ENCODE data around the gene MCUB. TPM values are rescaled to one million over a fixed set of nuclear protein-coding genes. Genes with fewer than 3 reads are reported as not detected.

The MCUB gene
- total RNA-seq, 5 donors from 2014 or later (not counting 1 experiment from before 2014, with no cell fraction given) = 88.9 to 139 (median 122) TPM

DNA sequence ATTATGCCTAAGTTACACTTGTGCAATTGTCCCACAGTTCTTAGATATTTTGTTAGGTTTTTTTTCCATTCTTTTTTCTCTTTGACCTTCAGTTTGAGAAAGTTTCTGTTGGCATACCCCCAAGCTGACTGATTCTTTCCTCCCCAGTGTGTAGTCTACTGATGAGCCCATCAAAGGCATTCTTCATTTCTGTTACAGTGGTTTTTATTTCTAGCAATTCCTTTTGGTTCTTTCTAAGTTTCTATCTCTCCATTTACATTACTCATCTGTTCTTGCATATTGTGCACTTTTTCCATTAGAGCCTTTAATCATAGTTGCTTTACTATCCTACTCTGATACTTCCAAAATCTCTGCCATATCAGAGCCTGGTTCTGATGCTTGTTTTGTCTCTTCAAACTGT is 111.3 kb downstream of the MCUB start:
- H3K36me3 Mint-ChIP-seq = peaks cover 38% of the 10 kb centered on the region

DNA sequence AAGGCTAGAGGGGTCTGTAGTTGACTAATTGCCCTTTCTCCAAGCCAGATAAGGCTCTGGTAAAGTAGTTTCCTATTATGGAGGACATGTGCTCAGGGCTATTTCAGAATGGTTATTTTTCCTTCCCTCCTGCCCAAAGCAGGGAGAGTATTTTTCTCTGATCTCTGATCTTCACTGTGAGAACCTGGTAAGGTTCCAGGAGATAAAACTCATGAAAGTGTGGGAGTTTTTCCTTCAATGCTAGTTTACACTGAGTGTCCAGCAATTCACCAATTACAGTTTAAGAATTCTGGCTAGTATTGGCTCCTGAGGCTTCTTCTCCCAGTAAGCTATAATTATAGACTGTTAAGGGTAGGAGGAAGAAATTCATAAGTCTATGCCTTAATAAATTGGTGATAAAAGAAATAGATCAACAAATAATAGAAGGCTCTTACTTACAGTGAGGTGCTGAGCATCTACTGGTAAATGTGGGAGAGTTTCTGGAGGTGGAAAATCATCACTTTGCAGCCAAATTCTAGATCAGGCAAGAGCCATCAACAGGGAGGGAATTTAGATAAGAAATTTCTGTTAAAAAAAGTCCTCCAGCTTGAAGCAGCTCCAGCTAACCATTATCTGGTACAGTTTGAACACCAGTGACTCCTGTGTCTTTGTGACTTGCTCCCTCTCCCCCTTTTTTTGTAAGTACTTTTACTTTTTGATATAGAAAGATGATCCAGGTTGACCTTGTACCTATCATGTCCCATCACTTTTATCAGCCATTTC is 112.3 kb downstream of the MCUB start:
- Mint-ChIP-seq H3K36me3 (peaks cover 33% of the 10 kb centered on the region), H3K9me3 (peaks cover 5 to 8% (median 6%) of the 10 kb centered on the region in 3 donors), H3K4me1 (peaks cover 49 to 64% (median 58%) of the 10 kb centered on the region in 3 donors), H3K27me3 (no peaks in the 10 kb centered on the region), H3K27ac (peak overlapping the region; percentile 15 to 40), H3K4me3 (no peak overlapping the region)
- no peak overlapping the region for H3K27ac ChIP-seq (ENCODE audit: low read length)
- H3K9me3 ChIP-seq = peaks cover 2% of the 10 kb centered on the region
- H3K36me3 ChIP-seq (ENCODE audit: control insufficient read depth in 2 of 2, extremely low read depth in 1 of 2, insufficient read depth in 1 of 2, low read length in 1 of 2) = peaks cover 7 to 8% of the 10 kb centered on the region in 2 donors
- CTCF ChIA-PET = no interaction called here
- POLR2A ChIA-PET = interaction anchor here (0.6 kb wide), 2 partner anchors 10 to 329 kb away, joined by 3 to 5 read pairs; no protein-coding TSS in a partner anchor
- peaks cover 0 to 5% of the 10 kb centered on the region in 2 experiments for H3K4me1 ChIP-seq (ENCODE audit: control insufficient read depth in 1 of 2, extremely low read depth in 1 of 2, insufficient read depth in 2 of 2, low read length in 2 of 2)
- DNase-seq (no peak), ATAC-seq (replicated peaks in 1 of 4) (no peak)
- no peaks in the 10 kb centered on the region for H3K27me3 ChIP-seq (replicated peaks in 1 of 2; ENCODE audit: control insufficient read depth in 2 of 2, extremely low read depth in 1 of 2, insufficient read depth in 2 of 2, low read length in 1 of 2)
- no peak overlapping the region for H3K4me3 ChIP-seq (ENCODE audit: control insufficient read depth in 1 of 2, extremely low read depth in 1 of 2, low read length in 1 of 2)

More for the DNA sequence above, 111.3 kb downstream of the MCUB start:
- H3K4me1 ChIP-seq (ENCODE audit: control insufficient read depth in 1 of 2, extremely low read depth in 1 of 2, insufficient read depth in 2 of 2, low read length in 2 of 2) = peaks cover 0 to 7% of the 10 kb centered on the region in 2 experiments
- H3K9me3 ChIP-seq = peaks cover 2% of the 10 kb centered on the region
- peaks cover 7 to 8% of the 10 kb centered on the region in 2 donors for H3K36me3 ChIP-seq (ENCODE audit: control insufficient read depth in 2 of 2, extremely low read depth in 1 of 2, insufficient read depth in 1 of 2, low read length in 1 of 2)
- ATAC-seq (replicated peaks in 1 of 4) (no peak), DNase-seq (no peak)
- POLR2A ChIA-PET = interaction anchor here (0.6 to 0.7 kb wide), 3 partner anchors 9 to 330 kb away, joined by 3 to 5 read pairs (median 4); no protein-coding TSS in a partner anchor
- peak overlapping the region in 1 of 2 donors; percentile 35 for H3K27ac Mint-ChIP-seq
- H3K4me3 Mint-ChIP-seq = no peak overlapping the region
- peaks cover 5 to 8% (median 6%) of the 10 kb centered on the region in 3 donors for H3K9me3 Mint-ChIP-seq
- no peak overlapping the region for H3K4me3 ChIP-seq (ENCODE audit: control insufficient read depth in 1 of 2, extremely low read depth in 1 of 2, low read length in 1 of 2)
- H3K27me3 ChIP-seq (replicated peaks in 1 of 2; ENCODE audit: control insufficient read depth in 2 of 2, extremely low read depth in 1 of 2, insufficient read depth in 2 of 2, low read length in 1 of 2) = no peaks in the 10 kb centered on the region
- H3K4me1 Mint-ChIP-seq = peaks cover 56 to 67% (median 65%) of the 10 kb centered on the region in 3 donors
- CTCF ChIA-PET = interaction anchor here in 1 of 2 donors (3.0 kb wide), 1 partner anchor 13 kb away, joined by 8 read pairs; no protein-coding TSS in a partner anchor
- H3K27ac ChIP-seq (ENCODE audit: low read length) = no peak overlapping the region
- H3K27me3 Mint-ChIP-seq = no peaks in the 10 kb centered on the region

DNA sequence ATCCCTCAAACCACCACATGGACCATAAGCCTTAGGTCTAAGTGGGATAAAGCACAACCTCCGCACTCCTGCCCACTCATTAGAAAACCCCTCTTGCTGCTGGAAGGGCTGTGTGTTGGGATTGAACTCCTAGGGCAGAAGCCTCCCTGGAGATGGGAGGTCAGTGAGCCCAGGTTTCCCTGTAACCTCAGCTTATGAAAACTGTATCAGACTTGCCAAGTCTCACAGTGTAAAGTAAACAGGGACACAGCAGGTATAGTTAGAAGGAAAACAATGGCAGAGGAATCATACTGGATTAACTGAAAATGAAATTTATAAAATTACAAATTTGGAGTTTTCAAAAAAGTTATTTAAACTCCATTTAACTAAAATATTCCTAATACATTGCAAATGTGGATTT is 113.3 kb downstream of the MCUB start:
- peaks cover 40 to 58% (median 49%) of the 10 kb centered on the region in 3 donors for H3K4me1 Mint-ChIP-seq
- peaks cover 31% of the 10 kb centered on the region for H3K36me3 Mint-ChIP-seq
- CTCF ChIA-PET = interaction anchor here in 1 of 2 donors (1.2 kb wide), 1 partner anchor 18 kb away, joined by 3 read pairs; no protein-coding TSS in a partner anchor

DNA sequence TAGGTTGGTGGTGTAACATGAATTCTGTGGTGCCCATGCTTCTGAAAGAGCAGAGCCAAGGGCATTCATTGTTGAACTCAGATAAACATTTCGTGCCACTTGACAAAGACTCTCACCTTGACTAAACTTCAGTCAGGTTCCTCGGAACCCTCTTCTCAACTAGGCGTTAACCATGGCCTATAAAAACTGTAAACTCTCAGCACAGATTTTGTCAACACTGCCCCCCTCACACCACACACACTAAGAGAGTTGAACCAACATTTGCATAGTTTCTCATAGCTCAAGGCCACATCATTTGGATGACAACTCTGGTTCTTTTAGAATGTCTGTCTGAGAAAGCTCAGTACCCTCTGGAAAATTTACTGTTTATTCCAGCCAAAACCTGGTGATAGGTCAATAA is 115.1 kb downstream of the MCUB start:
- ChIA-PET POLR2A (interaction anchor here in 1 of 2 donors (0.7 kb wide), 1 partner anchor 130 kb away, joined by 3 read pairs; no protein-coding TSS in a partner anchor), CTCF (no interaction called here)
- Histone ChIP-seq H3K27me3 (replicated peaks in 1 of 2; ENCODE audit: control insufficient read depth in 2 of 2, extremely low read depth in 1 of 2, insufficient read depth in 2 of 2, low read length in 1 of 2) (no peaks in the 10 kb centered on the region), H3K4me3 (ENCODE audit: control insufficient read depth in 1 of 2, extremely low read depth in 1 of 2, low read length in 1 of 2) (no peak overlapping the region), H3K36me3 (ENCODE audit: control insufficient read depth in 2 of 2, extremely low read depth in 1 of 2, insufficient read depth in 1 of 2, low read length in 1 of 2) (peaks cover 4 to 13% of the 10 kb centered on the region in 2 donors), H3K9me3 (peaks cover 2% of the 10 kb centered on the region), H3K27ac (ENCODE audit: low read length) (no peak overlapping the region), H3K4me1 (ENCODE audit: control insufficient read depth in 1 of 2, extremely low read depth in 1 of 2, insufficient read depth in 2 of 2, low read length in 2 of 2) (no peaks in the 10 kb centered on the region)
- no peak overlapping the region for H3K4me3 Mint-ChIP-seq
- H3K27ac Mint-ChIP-seq = peak overlapping the region; percentile 59 to 60
- DNase-seq (no peak), ATAC-seq (replicated peaks in 1 of 4) (no peak)
- peaks cover 33% of the 10 kb centered on the region for H3K36me3 Mint-ChIP-seq
- H3K9me3 Mint-ChIP-seq = peaks cover 5 to 8% (median 6%) of the 10 kb centered on the region in 3 donors
- peaks cover 23 to 43% (median 34%) of the 10 kb centered on the region in 3 donors for H3K4me1 Mint-ChIP-seq
- WGBS (ENCODE audit: insufficient coverage) = 70% methylated on average over 3 of the region's 3 CpGs
- H3K27me3 Mint-ChIP-seq = no peaks in the 10 kb centered on the region

More for the DNA sequence above, 113.3 kb downstream of the MCUB start:
- Histone ChIP-seq H3K27ac (ENCODE audit: low read length) (no peak overlapping the region), H3K27me3 (replicated peaks in 1 of 2; ENCODE audit: control insufficient read depth in 2 of 2, extremely low read depth in 1 of 2, insufficient read depth in 2 of 2, low read length in 1 of 2) (no peaks in the 10 kb centered on the region), H3K9me3 (peaks cover 2% of the 10 kb centered on the region), H3K4me1 (ENCODE audit: control insufficient read depth in 1 of 2, extremely low read depth in 1 of 2, insufficient read depth in 2 of 2, low read length in 2 of 2) (peaks cover 0 to 5% of the 10 kb centered on the region in 2 experiments), H3K4me3 (ENCODE audit: control insufficient read depth in 1 of 2, extremely low read depth in 1 of 2, low read length in 1 of 2) (no peak overlapping the region), H3K36me3 (ENCODE audit: control insufficient read depth in 2 of 2, extremely low read depth in 1 of 2, insufficient read depth in 1 of 2, low read length in 1 of 2) (peaks cover 7 to 11% of the 10 kb centered on the region in 2 donors)
- no peak overlapping the region for H3K27ac Mint-ChIP-seq
- WGBS (ENCODE audit: insufficient coverage) = no CpG with 5 or more reads among the region's 1 CpG
- POLR2A ChIA-PET = no interaction called here
- no peak overlapping the region for H3K4me3 Mint-ChIP-seq
- DNase-seq = no peak
- ATAC-seq (replicated peaks in 1 of 4) = no peak
- peaks cover 5 to 8% (median 6%) of the 10 kb centered on the region in 3 donors for H3K9me3 Mint-ChIP-seq
- no peaks in the 10 kb centered on the region for H3K27me3 Mint-ChIP-seq

DNA sequence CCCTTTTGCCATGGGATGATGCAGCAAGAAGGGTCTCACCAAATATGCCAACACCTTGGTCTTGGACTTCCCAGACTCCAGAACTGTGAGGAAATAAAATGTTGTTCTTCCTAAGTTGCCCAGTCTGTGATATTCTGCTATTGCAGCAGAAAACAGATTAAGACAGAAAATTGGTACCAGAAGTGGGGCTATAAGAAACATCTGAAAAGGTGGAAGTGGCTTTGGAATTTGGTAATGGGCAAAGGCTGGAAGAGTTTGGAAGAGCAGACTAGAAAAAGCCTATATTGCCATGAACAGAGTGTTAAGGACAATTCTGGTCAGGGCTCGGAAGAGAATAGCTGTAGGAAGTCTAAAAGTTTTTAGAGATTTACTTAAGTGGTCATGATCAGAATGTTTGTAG is 115.8 kb downstream of the MCUB start:
- no peaks in the 10 kb centered on the region for H3K27me3 Mint-ChIP-seq
- peaks cover 5 to 8% (median 6%) of the 10 kb centered on the region in 3 donors for H3K9me3 Mint-ChIP-seq
- peak overlapping the region; percentile 16 to 73 for H3K27ac Mint-ChIP-seq
- ATAC-seq (replicated peaks in 1 of 4) = no peak
- 100% methylated on average over 1 of the region's 1 CpG for whole genome bisulfite sequencing (ENCODE audit: insufficient coverage)
- Histone ChIP-seq H3K27ac (ENCODE audit: low read length) (no peak overlapping the region), H3K27me3 (replicated peaks in 1 of 2; ENCODE audit: control insufficient read depth in 2 of 2, extremely low read depth in 1 of 2, insufficient read depth in 2 of 2, low read length in 1 of 2) (no peaks in the 10 kb centered on the region), H3K4me3 (ENCODE audit: control insufficient read depth in 1 of 2, extremely low read depth in 1 of 2, low read length in 1 of 2) (no peak overlapping the region), H3K9me3 (no peaks in the 10 kb centered on the region), H3K36me3 (ENCODE audit: control insufficient read depth in 2 of 2, extremely low read depth in 1 of 2, insufficient read depth in 1 of 2, low read length in 1 of 2) (peaks cover 0 to 14% of the 10 kb centered on the region in 2 donors), H3K4me1 (ENCODE audit: control insufficient read depth in 1 of 2, extremely low read depth in 1 of 2, insufficient read depth in 2 of 2, low read length in 2 of 2) (no peaks in the 10 kb centered on the region)
- no peak overlapping the region for H3K4me3 Mint-ChIP-seq
- H3K4me1 Mint-ChIP-seq = peaks cover 28 to 44% (median 40%) of the 10 kb centered on the region in 3 donors
- POLR2A ChIA-PET = no interaction called here
- no peak for DNase-seq
- CTCF ChIA-PET = interaction anchor here in 1 of 2 donors (0.5 to 0.6 kb wide), 2 partner anchors 13 to 283 kb away, joined by 3 to 4 read pairs; no protein-coding TSS in a partner anchor
- H3K36me3 Mint-ChIP-seq = peaks cover 36% of the 10 kb centered on the region

DNA sequence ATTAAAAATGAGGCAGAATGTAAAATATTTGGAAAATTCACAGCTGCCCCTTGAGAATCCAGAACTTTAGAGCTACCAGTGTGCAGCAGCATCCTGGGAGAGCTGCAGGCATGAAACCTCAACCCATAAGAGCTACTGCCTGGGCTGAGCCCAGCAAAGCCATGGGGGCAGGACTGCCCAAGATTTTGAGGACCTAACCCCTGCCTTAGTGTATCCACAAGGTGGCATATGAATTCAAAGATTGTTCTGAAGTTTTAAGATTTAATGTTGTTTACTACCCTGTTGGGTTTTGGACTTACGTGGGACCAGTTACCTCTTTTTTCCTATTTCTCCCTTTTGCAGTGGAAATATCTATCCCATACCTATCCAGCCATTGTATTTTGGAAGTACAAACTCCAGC is 116.8 kb downstream of the MCUB start:
- no peaks in the 10 kb centered on the region for H3K27me3 Mint-ChIP-seq
- H3K9me3 Mint-ChIP-seq = no peaks in the 10 kb centered on the region
- no peak for ATAC-seq (replicated peaks in 1 of 4)
- ChIA-PET POLR2A (interaction anchor here (0.6 kb wide), 2 partner anchors 19 to 44 kb away, joined by 4 read pairs; no protein-coding TSS in a partner anchor), CTCF (no interaction called here)
- peaks cover 0 to 21% of the 10 kb centered on the region in 2 donors for H3K36me3 ChIP-seq (ENCODE audit: control insufficient read depth in 2 of 2, extremely low read depth in 1 of 2, insufficient read depth in 1 of 2, low read length in 1 of 2)
- peaks cover 31 to 44% (median 40%) of the 10 kb centered on the region in 3 donors for H3K4me1 Mint-ChIP-seq
- peak overlapping the region; percentile 43 to 73 for H3K27ac Mint-ChIP-seq
- no peak overlapping the region for H3K4me3 Mint-ChIP-seq
- WGBS (ENCODE audit: insufficient coverage) = no CpG with 5 or more reads among the region's 1 CpG
- H3K9me3 ChIP-seq = no peaks in the 10 kb centered on the region
- H3K36me3 Mint-ChIP-seq = peaks cover 35% of the 10 kb centered on the region
- H3K27me3 ChIP-seq (replicated peaks in 1 of 2; ENCODE audit: control insufficient read depth in 2 of 2, extremely low read depth in 1 of 2, insufficient read depth in 2 of 2, low read length in 1 of 2) = no peaks in the 10 kb centered on the region
- peak in 1 of 35 experiments; percentile 17 for DNase-seq
- H3K4me3 ChIP-seq (ENCODE audit: control insufficient read depth in 1 of 2, extremely low read depth in 1 of 2, low read length in 1 of 2) = no peak overlapping the region
- H3K4me1 ChIP-seq (ENCODE audit: control insufficient read depth in 1 of 2, extremely low read depth in 1 of 2, insufficient read depth in 2 of 2, low read length in 2 of 2) = no peaks in the 10 kb centered on the region
- peak overlapping the region; percentile 4 for H3K27ac ChIP-seq (ENCODE audit: low read length)
